Measurements from ENCODE around the gene SH2D4B.
A peak's percentile ranks its signal among the peaks of the same experiment; 100 is the strongest.

The SH2D4B gene

DNA sequence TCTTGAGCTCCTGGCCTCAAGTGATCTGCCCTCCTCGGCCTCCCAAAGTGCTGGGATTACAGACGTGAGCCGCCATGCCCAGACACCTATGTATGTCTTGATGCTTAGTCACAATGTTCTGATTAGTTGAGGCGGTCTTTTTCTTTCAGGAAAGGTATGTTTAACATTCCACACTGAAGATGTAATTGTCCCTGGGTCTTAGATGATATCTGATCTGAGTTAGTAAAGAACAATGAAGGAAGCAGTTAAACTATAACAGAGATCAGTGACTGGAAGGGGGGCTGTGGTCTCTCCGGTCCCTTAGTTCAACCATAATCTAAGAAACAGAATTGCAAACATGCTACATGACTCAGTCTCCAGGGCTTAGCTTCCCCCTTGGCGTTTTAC is 31.5 kb upstream of the SH2D4B start:
- Histone ChIP-seq H3K27ac (peak overlapping the region in 1 of 2 donors; percentile 82), H3K4me3 (no peak overlapping the region)
- TF ChIP-seq, protein P1, sequence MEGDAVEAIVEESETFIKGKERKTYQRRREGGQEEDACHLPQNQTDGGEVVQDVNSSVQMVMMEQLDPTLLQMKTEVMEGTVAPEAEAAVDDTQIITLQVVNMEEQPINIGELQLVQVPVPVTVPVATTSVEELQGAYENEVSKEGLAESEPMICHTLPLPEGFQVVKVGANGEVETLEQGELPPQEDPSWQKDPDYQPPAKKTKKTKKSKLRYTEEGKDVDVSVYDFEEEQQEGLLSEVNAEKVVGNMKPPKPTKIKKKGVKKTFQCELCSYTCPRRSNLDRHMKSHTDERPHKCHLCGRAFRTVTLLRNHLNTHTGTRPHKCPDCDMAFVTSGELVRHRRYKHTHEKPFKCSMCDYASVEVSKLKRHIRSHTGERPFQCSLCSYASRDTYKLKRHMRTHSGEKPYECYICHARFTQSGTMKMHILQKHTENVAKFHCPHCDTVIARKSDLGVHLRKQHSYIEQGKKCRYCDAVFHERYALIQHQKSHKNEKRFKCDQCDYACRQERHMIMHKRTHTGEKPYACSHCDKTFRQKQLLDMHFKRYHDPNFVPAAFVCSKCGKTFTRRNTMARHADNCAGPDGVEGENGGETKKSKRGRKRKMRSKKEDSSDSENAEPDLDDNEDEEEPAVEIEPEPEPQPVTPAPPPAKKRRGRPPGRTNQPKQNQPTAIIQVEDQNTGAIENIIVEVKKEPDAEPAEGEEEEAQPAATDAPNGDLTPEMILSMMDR (IDR thresholded peaks at IDR 0.05): no peak
- DNase-seq (ENCODE audit: low spot score): no peak

DNA sequence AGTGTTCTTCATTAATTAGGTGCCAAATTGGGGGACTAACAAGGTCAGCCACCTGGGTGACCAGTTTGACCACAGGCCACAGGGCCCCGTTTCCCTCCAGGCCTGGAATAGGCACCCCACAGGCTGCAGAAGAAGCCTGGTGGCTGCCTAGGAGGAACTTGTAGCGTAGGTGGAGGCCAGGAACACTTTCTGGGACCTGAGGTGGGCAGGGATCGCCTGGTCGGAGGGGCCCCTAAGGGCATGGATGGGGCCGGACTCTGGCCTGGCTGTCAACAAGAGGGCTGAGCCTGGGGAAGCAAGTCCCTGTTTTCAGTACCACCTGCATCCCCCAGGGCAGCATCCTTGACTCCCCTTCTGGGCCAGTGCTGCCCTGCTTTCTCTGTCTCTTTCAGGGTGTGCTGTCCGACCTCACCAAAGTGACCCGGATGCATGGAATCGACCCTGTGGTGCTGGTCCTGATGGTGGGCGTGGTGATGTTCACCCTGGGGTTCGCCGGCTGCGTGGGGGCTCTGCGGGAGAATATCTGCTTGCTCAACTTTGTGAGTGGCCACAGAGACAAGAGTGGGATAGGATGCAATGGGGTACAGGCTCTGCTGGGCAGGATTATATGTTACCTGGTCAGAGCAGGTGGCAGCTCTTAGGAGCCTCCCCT is 30.7 kb upstream of the SH2D4B start:
- TF ChIP-seq, protein P1 (IDR thresholded peaks at IDR 0.05): no peak
- Histone ChIP-seq H3K27ac (no peak overlapping the region), H3K4me3 (no peak overlapping the region)
- no peak for DNase-seq (ENCODE audit: low spot score)

DNA sequence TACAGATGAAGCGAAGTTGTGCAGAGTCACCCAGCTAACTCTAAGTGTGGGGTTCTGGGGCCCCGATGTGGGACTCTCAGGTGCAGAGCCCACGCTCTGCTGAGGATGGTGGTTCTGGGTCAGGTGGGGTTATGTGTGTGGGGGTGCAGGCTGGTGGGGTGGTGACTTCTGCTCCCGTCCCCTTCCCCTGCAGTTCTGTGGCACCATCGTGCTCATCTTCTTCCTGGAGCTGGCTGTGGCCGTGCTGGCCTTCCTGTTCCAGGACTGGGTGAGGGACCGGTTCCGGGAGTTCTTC is 28.6 kb upstream of the SH2D4B start:
- DNase-seq (ENCODE audit: low spot score): no peak
- TF ChIP-seq, protein P1 (IDR thresholded peaks at IDR 0.05): no peak
- Histone ChIP-seq H3K27ac (peak overlapping the region in 1 of 2 donors; percentile 12), H3K4me3 (no peak overlapping the region)

DNA sequence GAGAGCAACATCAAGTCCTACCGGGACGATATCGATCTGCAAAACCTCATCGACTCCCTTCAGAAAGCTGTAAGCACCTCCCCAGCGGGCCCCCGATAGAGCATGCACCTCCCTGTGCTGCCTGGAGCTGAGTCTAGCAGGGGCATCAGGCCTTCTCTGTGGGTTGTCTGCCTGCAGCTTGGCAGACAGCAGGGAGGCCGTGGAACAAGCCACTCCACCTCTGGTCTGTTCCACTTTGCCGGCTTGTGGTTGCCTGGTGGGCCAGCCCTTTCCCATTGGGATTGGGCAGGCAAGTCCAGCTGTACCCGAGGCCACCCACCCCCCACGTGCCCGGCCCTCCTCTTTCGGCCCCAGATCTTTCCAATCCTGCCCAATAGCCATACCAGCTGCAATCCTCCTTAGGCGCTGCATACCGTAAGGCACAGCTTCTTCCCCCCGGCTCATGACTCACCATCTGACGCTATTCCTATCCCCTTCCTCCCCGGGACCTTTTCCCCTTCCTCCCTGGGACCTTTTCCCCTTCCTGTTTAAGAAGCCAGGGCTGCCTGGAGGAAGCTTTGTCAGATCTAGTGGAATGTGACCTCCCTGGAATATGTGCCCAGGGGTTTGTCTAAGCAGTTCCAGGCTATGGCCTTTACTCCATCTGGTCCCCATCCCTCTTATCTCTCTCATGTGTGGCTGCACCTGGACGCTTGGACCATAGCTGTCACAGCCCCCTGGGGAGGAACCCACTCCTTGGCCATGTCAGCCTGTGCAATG is 28.1 kb upstream of the SH2D4B start:
- peak; percentile 65 for DNase-seq (ENCODE audit: low spot score)
- peak overlapping the region in 1 of 2 donors; percentile 12 for H3K27ac ChIP-seq

DNA sequence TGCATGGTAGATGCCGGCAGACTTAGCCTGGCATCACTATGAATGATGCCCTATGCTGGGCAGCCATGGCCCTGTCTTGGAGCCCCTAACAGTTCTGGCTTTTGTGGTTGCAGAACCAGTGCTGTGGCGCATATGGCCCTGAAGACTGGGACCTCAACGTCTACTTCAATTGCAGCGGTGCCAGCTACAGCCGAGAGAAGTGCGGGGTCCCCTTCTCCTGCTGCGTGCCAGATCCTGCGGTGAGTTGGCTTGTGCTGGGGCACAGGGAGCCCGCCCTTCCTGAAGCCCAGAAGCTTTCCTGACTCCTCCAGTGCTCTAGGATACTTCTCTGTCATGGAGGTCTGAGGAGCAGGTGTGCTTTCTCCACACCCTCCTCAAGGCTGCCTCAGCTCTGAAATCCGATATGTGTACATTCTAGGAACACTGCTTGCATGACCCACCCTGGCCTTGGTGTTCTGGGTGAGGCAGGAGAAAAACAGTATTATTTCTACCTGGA is 25.6 kb upstream of the SH2D4B start:
- TF ChIP-seq, protein P1 (IDR thresholded peaks at IDR 0.05): no peak
- H3K27ac ChIP-seq: no peak overlapping the region

More for the DNA sequence above, 28.1 kb upstream of the SH2D4B start:
- H3K4me3 ChIP-seq: no peak overlapping the region
- TF ChIP-seq, protein P1 (IDR thresholded peaks at IDR 0.05): no peak

DNA sequence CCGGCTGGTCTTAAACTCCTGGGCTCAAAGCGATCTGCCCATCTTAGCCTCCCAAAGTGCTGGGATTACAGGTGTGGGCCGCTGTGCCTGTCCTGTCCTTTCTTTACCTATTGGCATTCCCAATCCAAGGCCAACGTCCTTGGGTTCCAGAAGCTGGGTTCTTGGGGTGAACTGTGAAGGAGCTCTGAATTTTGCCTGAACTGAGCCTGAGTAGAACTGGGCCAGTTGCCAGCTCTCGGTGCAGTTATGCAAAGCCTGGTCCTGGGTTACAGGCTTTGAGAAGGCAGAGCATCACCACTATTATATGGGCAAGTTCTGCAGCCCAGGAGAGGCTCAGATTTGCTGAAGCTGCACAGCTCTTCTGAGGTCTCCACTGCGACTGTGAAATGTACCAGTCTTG is 24.6 kb upstream of the SH2D4B start:
- H3K27ac ChIP-seq: no peak overlapping the region
- no peak overlapping the region for H3K4me3 ChIP-seq
- no peak for DNase-seq (ENCODE audit: low spot score)
- TF ChIP-seq, protein P1 (IDR thresholded peaks at IDR 0.05): no peak

More for the DNA sequence above, 25.6 kb upstream of the SH2D4B start:
- DNase-seq (ENCODE audit: low spot score): no peak
- H3K4me3 ChIP-seq: no peak overlapping the region

DNA sequence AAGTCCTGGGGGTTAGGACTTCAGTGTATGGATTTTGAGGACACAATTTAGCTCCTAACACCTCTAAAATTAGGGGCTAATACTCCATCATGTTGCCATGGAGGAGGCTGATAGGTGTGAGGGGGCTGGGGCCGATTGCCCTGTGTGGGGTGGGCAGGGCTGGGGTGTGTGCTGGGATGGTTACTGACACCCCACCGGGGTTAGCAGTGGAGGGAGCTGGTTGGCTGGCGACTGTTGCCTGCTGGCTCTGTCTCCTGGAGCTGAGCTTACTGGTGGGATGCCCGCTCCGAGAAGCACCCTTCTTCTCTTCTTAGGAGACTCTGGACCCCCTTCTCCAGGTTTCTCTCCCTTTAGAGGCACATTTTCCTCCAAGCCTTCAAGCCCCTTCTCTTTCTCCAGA is 22.2 kb upstream of the SH2D4B start:
- no peak for DNase-seq (ENCODE audit: low spot score)
- TF ChIP-seq, protein P1 (IDR thresholded peaks at IDR 0.05): no peak
- Histone ChIP-seq H3K4me3 (no peak overlapping the region), H3K27ac (no peak overlapping the region)

All from coronary artery (tissue), 2 donors.